ENCODE measurements around the gene HEY2. TPM values are rescaled to one million over a fixed set of nuclear protein-coding genes. Genes with fewer than 3 reads are reported as not detected.

The HEY2 gene
- total RNA-seq, 1 experiment from 2014 or later = not detected

GRCh38 chr6:125718109-125718508 lies 31.3 kb upstream of the HEY2 start:
- ChIA-PET CTCF (interaction anchor here (0.5 to 0.6 kb wide), 4 partner anchors 42 to 834 kb away, joined by 3 to 7 read pairs (median 4); no protein-coding TSS in a partner anchor), POLR2A (no interaction called here)
- Mint-ChIP-seq H3K27ac (ENCODE audit: low read depth, unreplicated experiment) (no peak overlapping the region), H3K4me1 (ENCODE audit: insufficient read depth, unreplicated experiment) (no peaks in the 10 kb centered on the region), H3K27me3 (ENCODE audit: insufficient read depth, unreplicated experiment) (peaks cover 46% of the 10 kb centered on the region), H3K9me3 (ENCODE audit: unreplicated experiment) (no peaks in the 10 kb centered on the region), H3K36me3 (ENCODE audit: insufficient read depth, unreplicated experiment) (peaks cover 6% of the 10 kb centered on the region), H3K4me3 (ENCODE audit: unreplicated experiment) (no peak overlapping the region)
- no peak for TF ChIP-seq CTCF (IDR thresholded peaks at IDR 0.05; ENCODE audit: unreplicated experiment)
- BruUV-seq (replicated peaks) = no TSS peak
- no peak for DNase-seq (ENCODE audit: unreplicated experiment)
- intact Hi-C loops (cut with micrococcal nuclease) = no loop called here

DNA sequence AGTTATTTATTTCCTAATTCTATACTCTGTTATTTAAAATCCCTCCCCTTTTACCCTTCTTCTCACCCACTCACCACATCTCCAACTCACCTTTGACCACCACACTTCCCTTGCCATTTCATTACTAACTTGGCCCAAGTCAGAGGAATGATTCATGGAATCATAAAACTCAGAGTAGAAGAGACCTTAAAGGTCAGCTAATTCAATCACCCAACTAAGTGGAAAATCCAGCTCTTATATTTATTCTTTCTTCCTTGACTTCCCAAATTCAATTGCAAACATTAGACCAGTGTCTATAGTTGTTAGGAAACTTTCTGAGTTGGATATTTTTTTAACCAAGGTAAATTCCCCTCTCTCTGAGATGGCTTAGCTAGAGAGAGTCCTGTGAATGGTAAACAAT lies 26.5 kb upstream of the HEY2 start:
- Mint-ChIP-seq H3K4me3 (ENCODE audit: unreplicated experiment) (no peak overlapping the region), H3K36me3 (ENCODE audit: insufficient read depth, unreplicated experiment) (no peaks in the 10 kb centered on the region), H3K4me1 (ENCODE audit: insufficient read depth, unreplicated experiment) (no peaks in the 10 kb centered on the region), H3K27ac (ENCODE audit: low read depth, unreplicated experiment) (no peak overlapping the region), H3K27me3 (ENCODE audit: insufficient read depth, unreplicated experiment) (peaks cover 67% of the 10 kb centered on the region), H3K9me3 (ENCODE audit: unreplicated experiment) (no peaks in the 10 kb centered on the region)
- no peak for DNase-seq (ENCODE audit: unreplicated experiment)
- intact Hi-C loops (cut with micrococcal nuclease) = no loop called here
- BruUV-seq (replicated peaks) = no TSS peak
- CTCF ChIA-PET = interaction anchor here (0.8 kb wide), 1 partner anchor 423 kb away, joined by 3 read pairs; no protein-coding TSS in a partner anchor
- POLR2A ChIA-PET = no interaction called here
- TF ChIP-seq CTCF (IDR thresholded peaks at IDR 0.05; ENCODE audit: unreplicated experiment) = no peak

DNA sequence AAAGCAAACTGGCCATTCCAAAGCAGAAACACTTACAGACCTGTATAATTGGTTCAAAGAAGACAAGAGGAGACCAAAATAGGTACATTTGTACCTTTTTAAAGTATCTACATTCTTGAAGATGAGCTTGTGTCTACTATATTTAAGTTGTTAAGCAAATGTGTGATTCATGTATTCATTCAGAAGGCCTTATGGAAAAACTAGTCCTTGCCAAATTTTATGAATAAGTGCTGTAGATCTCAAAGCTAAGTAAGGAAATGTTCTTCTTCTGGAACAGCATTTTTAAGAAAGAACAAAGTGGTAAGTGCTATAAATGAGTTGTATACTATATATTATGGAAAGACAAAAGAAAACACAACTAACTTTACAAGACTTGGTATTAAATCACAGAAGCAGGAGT lies 22.2 kb upstream of the HEY2 start:
- intact Hi-C loops (cut with micrococcal nuclease) = no loop called here
- H3K27me3 Mint-ChIP-seq (ENCODE audit: insufficient read depth, unreplicated experiment) = peaks cover 97% of the 10 kb centered on the region
- ChIA-PET POLR2A (no interaction called here), CTCF (interaction anchor here (0.6 kb wide), 1 partner anchor 40 kb away, joined by 4 read pairs; no protein-coding TSS in a partner anchor)
- H3K4me1 Mint-ChIP-seq (ENCODE audit: insufficient read depth, unreplicated experiment) = no peaks in the 10 kb centered on the region
- H3K4me3 Mint-ChIP-seq (ENCODE audit: unreplicated experiment) = no peak overlapping the region
- BruUV-seq (replicated peaks) = no TSS peak
- H3K9me3 Mint-ChIP-seq (ENCODE audit: unreplicated experiment) = no peaks in the 10 kb centered on the region
- DNase-seq (ENCODE audit: unreplicated experiment) = no peak
- H3K36me3 Mint-ChIP-seq (ENCODE audit: insufficient read depth, unreplicated experiment) = no peaks in the 10 kb centered on the region
- no peak overlapping the region for H3K27ac Mint-ChIP-seq (ENCODE audit: low read depth, unreplicated experiment)
- TF ChIP-seq CTCF (IDR thresholded peaks at IDR 0.05; ENCODE audit: unreplicated experiment) = no peak

DNA sequence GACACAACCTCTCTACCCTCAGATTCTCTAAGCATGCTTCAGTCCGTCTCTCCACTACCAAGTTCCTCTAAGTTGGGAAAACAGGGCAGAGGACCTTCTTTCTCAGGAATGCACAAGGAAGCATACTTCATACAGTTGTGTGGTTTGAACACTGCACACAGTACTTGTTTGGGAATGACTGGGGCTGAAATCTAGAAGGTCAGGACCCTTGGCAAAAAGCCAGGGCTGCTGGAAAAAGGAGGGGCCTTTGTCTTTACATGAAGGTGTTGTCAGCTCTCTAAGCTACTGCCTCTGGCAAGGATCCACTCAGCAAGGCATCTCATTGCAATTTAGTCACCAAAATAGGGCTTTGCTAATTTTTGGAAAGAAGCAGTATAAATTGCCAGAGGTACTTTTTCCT lies 20.7 kb upstream of the HEY2 start:
- Mint-ChIP-seq H3K9me3 (ENCODE audit: unreplicated experiment) (no peaks in the 10 kb centered on the region), H3K4me1 (ENCODE audit: insufficient read depth, unreplicated experiment) (no peaks in the 10 kb centered on the region), H3K36me3 (ENCODE audit: insufficient read depth, unreplicated experiment) (no peaks in the 10 kb centered on the region), H3K27me3 (ENCODE audit: insufficient read depth, unreplicated experiment) (peaks cover 98% of the 10 kb centered on the region), H3K27ac (ENCODE audit: low read depth, unreplicated experiment) (no peak overlapping the region), H3K4me3 (ENCODE audit: unreplicated experiment) (no peak overlapping the region)
- intact Hi-C loops (cut with micrococcal nuclease) = no loop called here
- POLR2A ChIA-PET = no interaction called here
- peak; percentile 41 for DNase-seq (ENCODE audit: unreplicated experiment)
- no TSS peak for BruUV-seq (replicated peaks)
- CTCF ChIA-PET = no interaction called here
- TF ChIP-seq CTCF (IDR thresholded peaks at IDR 0.05; ENCODE audit: unreplicated experiment) = no peak

Data from MCF 10A (cell line).